DOHH2 (cell line): Measurements from ENCODE around the gene FXYD4.

Source experiments
- H3F3A ChIP-seq: fragments of 200-600 bp; sonication (generic), shearing (Covaris generic); 2 replicates; pipeline ENCODE4 v1.6.0; 2016; ENCODE audit warnings: antibody characterized with exemption, mild to moderate bottlenecking; ENCODE audit not compliant: control insufficient read depth, insufficient read depth
- H3K27ac ChIP-seq: fragments of 200-600 bp; sonication (generic); 2 replicates; pipeline ENCODE4 v1.5.1; 2014; ENCODE audit warnings: low read depth, mild to moderate bottlenecking, low read length, moderate library complexity
- H3K27me3 ChIP-seq: fragments of 200-600 bp; sonication (generic); 2 replicates; pipeline ENCODE4 v1.6.1; 2014; ENCODE audit warnings: mild to moderate bottlenecking, low read length, mixed read lengths; ENCODE audit not compliant: control insufficient read depth
- H3K36me3 ChIP-seq: fragments of 200-600 bp; sonication (generic); 2 replicates; pipeline ENCODE4 v1.6.1; 2014; ENCODE audit warnings: mild to moderate bottlenecking, low read length, moderate library complexity, mixed read lengths; ENCODE audit not compliant: control insufficient read depth
- H3K4me1 ChIP-seq: fragments of 200-600 bp; sonication (generic); 2 replicates; pipeline ENCODE4 v1.6.1; 2014; ENCODE audit warnings: mild to moderate bottlenecking, low read length, mixed read lengths; ENCODE audit not compliant: control insufficient read depth
- H3K4me2 ChIP-seq: fragments of 200-600 bp; sonication (generic); 2 replicates; pipeline ENCODE4 v1.6.0; 2014; ENCODE audit warnings: mild to moderate bottlenecking, low read length, moderate library complexity
- H3K4me3 ChIP-seq: fragments of 200-600 bp; sonication (generic); 2 replicates; pipeline ENCODE4 v1.5.1; 2014; ENCODE audit warnings: mild to moderate bottlenecking, low read length, mixed read lengths
- H3K79me2 ChIP-seq: fragments of 200-600 bp; sonication (generic); 2 replicates; pipeline ENCODE4 v1.6.1; 2014; ENCODE audit warnings: mild to moderate bottlenecking, low read length, mixed read lengths; ENCODE audit not compliant: control insufficient read depth
- H3K9me2 ChIP-seq: fragments of 200-600 bp; sonication (generic); replicated peaks from 2 replicates; pipeline ENCODE4 v1.6.1; 2014; ENCODE audit warnings: mild to moderate bottlenecking, low read length, mixed read lengths; ENCODE audit not compliant: control insufficient read depth
- H3K9me3 ChIP-seq: fragments of 200-600 bp; sonication (generic); 2 replicates; pipeline ENCODE4 v1.6.1; 2014; ENCODE audit warnings: antibody characterized with exemption, low read length, mixed read lengths; ENCODE audit not compliant: control insufficient read depth, insufficient read depth
- H4K20me1 ChIP-seq: fragments of 200-600 bp; sonication (generic); 2 replicates; pipeline ENCODE4 v1.6.0; 2014; ENCODE audit warnings: low read depth, mild to moderate bottlenecking, antibody characterized with exemption, low read length, moderate library complexity; ENCODE audit not compliant: control insufficient read depth, insufficient read depth
- CTCF ChIP-seq: fragments of 200-600 bp; sonication (generic); IDR thresholded peaks from one replicate; pipeline ENCODE4 v1.5.1; 2014; ENCODE audit warnings: antibody characterized with exemption, mild to moderate bottlenecking, low read depth, low read length; ENCODE audit not compliant: poor library complexity, severe bottlenecking
- EZH2phosphoT487 ChIP-seq: fragments of 200-600 bp; sonication (generic); IDR thresholded peaks from 2 replicates; pipeline ENCODE4 v1.6.1; 2017; ENCODE audit warnings: borderline replicate concordance, mild to moderate bottlenecking, antibody characterized with exemption, low read length, moderate library complexity, mixed read lengths

The FXYD4 gene

GRCh38 chr10:43350156-43350555 lies 21.3 kb upstream of the FXYD4 start:
- TF ChIP-seq EZH2phosphoT487 (no peak), CTCF (no peak)
- no peaks in the 10 kb centered on the region for H3F3A ChIP-seq
- H3K4me3 ChIP-seq, result no peak overlapping the region
- H3K27ac ChIP-seq, result no peak overlapping the region
- H3K4me2 ChIP-seq, result no peak overlapping the region
- H4K20me1 ChIP-seq, result no peaks in the 10 kb centered on the region
- peaks cover 9% of the 10 kb centered on the region for H3K4me1 ChIP-seq
- H3K27me3 ChIP-seq, result peaks cover 13% of the 10 kb centered on the region
- H3K36me3 ChIP-seq, result no peaks in the 10 kb centered on the region
- no peaks in the 10 kb centered on the region for H3K9me2 ChIP-seq
- no peaks in the 10 kb centered on the region for H3K9me3 ChIP-seq
- no peaks in the 10 kb centered on the region for H3K79me2 ChIP-seq

- Histone ChIP-seq H3K79me2 (no peaks in the 10 kb centered on the region), H3K4me2 (no peak overlapping the region), H3K9me3 (no peaks in the 10 kb centered on the region), H3K9me2 (no peaks in the 10 kb centered on the region), H3K27me3 (peaks cover 13% of the 10 kb centered on the region), H3K4me3 (no peak overlapping the region), H3K4me1 (peaks cover 9% of the 10 kb centered on the region), H4K20me1 (no peaks in the 10 kb centered on the region), H3F3A (no peaks in the 10 kb centered on the region), H3K36me3 (no peaks in the 10 kb centered on the region), H3K27ac (no peak overlapping the region)
- TF ChIP-seq EZH2phosphoT487, result no peak
- TF ChIP-seq CTCF, result no peak
Measured at GRCh38 chr10:43350686-43351085, 20.8 kb upstream of the FXYD4 start.

GRCh38 chr10:43351301-43351700 lies 20.1 kb upstream of the FXYD4 start:
- TF ChIP-seq CTCF (no peak), EZH2phosphoT487 (no peak)
- Histone ChIP-seq H3K27ac (no peak overlapping the region), H3K27me3 (peaks cover 13% of the 10 kb centered on the region), H3K36me3 (no peaks in the 10 kb centered on the region), H3K9me3 (no peaks in the 10 kb centered on the region), H4K20me1 (no peaks in the 10 kb centered on the region), H3K9me2 (no peaks in the 10 kb centered on the region), H3K4me1 (peaks cover 9% of the 10 kb centered on the region), H3F3A (no peaks in the 10 kb centered on the region), H3K4me3 (no peak overlapping the region), H3K79me2 (no peaks in the 10 kb centered on the region), H3K4me2 (no peak overlapping the region)

- TF ChIP-seq EZH2phosphoT487 (no peak), CTCF (no peak)
- Histone ChIP-seq H3K4me3 (no peak overlapping the region), H3K4me2 (no peak overlapping the region), H3K36me3 (no peaks in the 10 kb centered on the region), H3K4me1 (peaks cover 8% of the 10 kb centered on the region), H3K79me2 (no peaks in the 10 kb centered on the region), H3F3A (no peaks in the 10 kb centered on the region), H3K27me3 (peaks cover 13% of the 10 kb centered on the region), H3K9me3 (no peaks in the 10 kb centered on the region), H3K27ac (no peak overlapping the region), H3K9me2 (no peaks in the 10 kb centered on the region), H4K20me1 (no peaks in the 10 kb centered on the region)
Measured at GRCh38 chr10:43352951-43353350, 18.5 kb upstream of the FXYD4 start.
